Measurements from ENCODE around the gene SEC14L1. TPM values are rescaled to one million over a fixed set of nuclear protein-coding genes. Genes with fewer than 3 reads are reported as not detected.
A peak's percentile ranks its signal among the peaks of the same experiment; 100 is the strongest.

SEC14L1 gene
- total RNA-seq, 1 experiment from 2014 or later = 78.6 TPM

- TF ChIP-seq EZH2 (IDR thresholded peaks at IDR 0.05; ENCODE audit: borderline replicate concordance, low read depth, low read length, poor library complexity, severe bottlenecking) = no peak
- no peak for TF ChIP-seq CTCF (conservative IDR thresholded peaks at IDR 0.05; ENCODE audit: low read depth, low read length)
- BruUV-seq (replicated peaks) = no TSS peak
- Histone ChIP-seq H3K27ac (ENCODE audit: low read depth, low read length, poor library complexity, severe bottlenecking) (peak overlapping the region; percentile 55), H3K36me3 (ENCODE audit: insufficient read depth, low read length, poor library complexity, severe bottlenecking) (peaks cover 79% of the 10 kb centered on the region), H3K4me1 (ENCODE audit: insufficient read depth, low read length, poor library complexity, severe bottlenecking) (peaks cover 37% of the 10 kb centered on the region), H3K9me3 (ENCODE audit: low read depth, low read length, poor library complexity, severe bottlenecking) (no peaks in the 10 kb centered on the region), H3K27me3 (replicated peaks; ENCODE audit: insufficient read depth, low read depth, low read length, poor library complexity) (no peaks in the 10 kb centered on the region), H3K4me3 (ENCODE audit: low read depth, low read length, poor library complexity, severe bottlenecking) (no peak overlapping the region)
- CTCF ChIA-PET = no interaction called here
- POLR2A ChIA-PET (ENCODE audit: low non-redundant PET) = no interaction called here
- peak; percentile 71 for DNase-seq (ENCODE audit: low spot score)
- intact Hi-C loops (cut with micrococcal nuclease; ENCODE audit: unreplicated experiment) = no loop called here
Measured at GRCh38 chr17:77206158-77206956, 65.6 kb downstream of the SEC14L1 start.

- CTCF ChIA-PET = no interaction called here
- TF ChIP-seq CTCF (conservative IDR thresholded peaks at IDR 0.05; ENCODE audit: low read depth, low read length) (no peak), EZH2 (IDR thresholded peaks at IDR 0.05; ENCODE audit: borderline replicate concordance, low read depth, low read length, poor library complexity, severe bottlenecking) (no peak)
Measured at GRCh38 chr17:77207689-77208216, 67.0 kb downstream of the SEC14L1 start.

GRCh38 chr17:77208217-77208808 is 67.5 kb downstream of the SEC14L1 start:
- TF ChIP-seq EZH2 (IDR thresholded peaks at IDR 0.05; ENCODE audit: borderline replicate concordance, low read depth, low read length, poor library complexity, severe bottlenecking) = no peak
- TF ChIP-seq CTCF (conservative IDR thresholded peaks at IDR 0.05; ENCODE audit: low read depth, low read length) = no peak
- peaks cover 38% of the 10 kb centered on the region for H3K4me1 ChIP-seq (ENCODE audit: insufficient read depth, low read length, poor library complexity, severe bottlenecking)
- no TSS peak for BruUV-seq (replicated peaks)
- ChIA-PET CTCF (no interaction called here), POLR2A (ENCODE audit: low non-redundant PET) (no interaction called here)
- H3K27ac ChIP-seq (ENCODE audit: low read depth, low read length, poor library complexity, severe bottlenecking) = peak overlapping the region; percentile 40
- H3K4me3 ChIP-seq (ENCODE audit: low read depth, low read length, poor library complexity, severe bottlenecking) = no peak overlapping the region
- H3K27me3 ChIP-seq (replicated peaks; ENCODE audit: insufficient read depth, low read depth, low read length, poor library complexity) = no peaks in the 10 kb centered on the region
- no peak for DNase-seq (ENCODE audit: low spot score)
- H3K36me3 ChIP-seq (ENCODE audit: insufficient read depth, low read length, poor library complexity, severe bottlenecking) = peaks cover 84% of the 10 kb centered on the region
- intact Hi-C loops (cut with micrococcal nuclease; ENCODE audit: unreplicated experiment) = no loop called here
- H3K9me3 ChIP-seq (ENCODE audit: low read depth, low read length, poor library complexity, severe bottlenecking) = no peaks in the 10 kb centered on the region

More at GRCh38 chr17:77207689-77208216, 67.0 kb downstream of the SEC14L1 start:
- DNase-seq (ENCODE audit: low spot score) = no peak
- Histone ChIP-seq H3K4me1 (ENCODE audit: insufficient read depth, low read length, poor library complexity, severe bottlenecking) (peaks cover 38% of the 10 kb centered on the region), H3K36me3 (ENCODE audit: insufficient read depth, low read length, poor library complexity, severe bottlenecking) (peaks cover 85% of the 10 kb centered on the region), H3K27ac (ENCODE audit: low read depth, low read length, poor library complexity, severe bottlenecking) (peak overlapping the region; percentile 40), H3K4me3 (ENCODE audit: low read depth, low read length, poor library complexity, severe bottlenecking) (no peak overlapping the region), H3K27me3 (replicated peaks; ENCODE audit: insufficient read depth, low read depth, low read length, poor library complexity) (no peaks in the 10 kb centered on the region), H3K9me3 (ENCODE audit: low read depth, low read length, poor library complexity, severe bottlenecking) (no peaks in the 10 kb centered on the region)
- no TSS peak for BruUV-seq (replicated peaks)
- intact Hi-C loops (cut with micrococcal nuclease; ENCODE audit: unreplicated experiment) = no loop called here
- POLR2A ChIA-PET (ENCODE audit: low non-redundant PET) = no interaction called here

Measured in A673 (cell line).